IPS-11a (cell line): ENCODE data around the gene CEP19.

Source experiments
- H3K4me3 ChIP-seq: one replicate; pipeline ENCODE4 v1.5.1; 2013; ENCODE audit warnings: low read depth, low read length, control low read depth

The CEP19 gene

GRCh38 chr3:196712514-196713413, 714 bp upstream of the CEP19 start:
- H3K4me3 ChIP-seq: peak overlapping the region; percentile 73

GRCh38 chr3:196708467-196708866, 3.6 kb downstream of the CEP19 start:
- H3K4me3 ChIP-seq: no peak overlapping the region

GRCh38 chr3:196707566-196707965, 4.5 kb downstream of the CEP19 start:
- no peak overlapping the region for H3K4me3 ChIP-seq

GRCh38 chr3:196706731-196707130, 5.3 kb downstream of the CEP19 start:
- H3K4me3 ChIP-seq: no peak overlapping the region

- H3K4me3 ChIP-seq: no peak overlapping the region
Observed at GRCh38 chr3:196706327-196706726, 5.7 kb downstream of the CEP19 start.

- H3K4me3 ChIP-seq: no peak overlapping the region
Observed at GRCh38 chr3:196700801-196701200, 11.2 kb downstream of the CEP19 start.

GRCh38 chr3:196699749-196700148, 12.3 kb downstream of the CEP19 start:
- no peak overlapping the region for H3K4me3 ChIP-seq

GRCh38 chr3:196697270-196697669, 14.8 kb downstream of the CEP19 start:
- H3K4me3 ChIP-seq: no peak overlapping the region

GRCh38 chr3:196695849-196696226, 16.2 kb downstream of the CEP19 start:
- no peak overlapping the region for H3K4me3 ChIP-seq

- H3K4me3 ChIP-seq: no peak overlapping the region
Observed at GRCh38 chr3:196694941-196695848, 16.9 kb downstream of the CEP19 start.

GRCh38 chr3:196694202-196694638, 17.8 kb downstream of the CEP19 start:
- no peak overlapping the region for H3K4me3 ChIP-seq

- H3K4me3 ChIP-seq: no peak overlapping the region
Observed at GRCh38 chr3:196691386-196691785, 20.7 kb downstream of the CEP19 start.

GRCh38 chr3:196689941-196690660, 21.9 kb downstream of the CEP19 start:
- no peak overlapping the region for H3K4me3 ChIP-seq

- H3K4me3 ChIP-seq: no peak overlapping the region
Observed at GRCh38 chr3:196688349-196688748, 23.7 kb downstream of the CEP19 start.

GRCh38 chr3:196686436-196686835, 25.6 kb downstream of the CEP19 start:
- no peak overlapping the region for H3K4me3 ChIP-seq

- no peak overlapping the region for H3K4me3 ChIP-seq
Observed at GRCh38 chr3:196684548-196685407, 27.3 kb downstream of the CEP19 start.

- no peak overlapping the region for H3K4me3 ChIP-seq
Observed at GRCh38 chr3:196677931-196678330, 34.1 kb downstream of the CEP19 start.

- H3K4me3 ChIP-seq: no peak overlapping the region
Observed at GRCh38 chr3:196677353-196677752, 34.7 kb downstream of the CEP19 start.

- H3K4me3 ChIP-seq: no peak overlapping the region
Observed at GRCh38 chr3:196673632-196674031, 38.4 kb downstream of the CEP19 start.

- H3K4me3 ChIP-seq: no peak overlapping the region
Observed at GRCh38 chr3:196670339-196670738, 41.7 kb downstream of the CEP19 start.
